GM12891 (cell line): ENCODE results near the gene ZNF440.
"Not testable (repeated sequence)": the region's sequence is repeated elsewhere in the genome, so short reads cannot be mapped to it uniquely, and the experiment has no call there.

Experiments
- PAX5 ChIP-seq: IDR thresholded peaks from 2 replicates; pipeline ENCODE4 v1.6.1; 2011; ENCODE audit warnings: low read length, moderate library complexity, mild to moderate bottlenecking; ENCODE audit not compliant: insufficient read depth, severe bottlenecking
- POLR2A ChIP-seq: IDR thresholded peaks from 2 replicates; pipeline ENCODE4 v1.6.1; 2011; ENCODE audit warnings: low read depth, low read length, control low read depth
- POLR2AphosphoS5 ChIP-seq: IDR thresholded peaks from 2 replicates; pipeline ENCODE4 v1.6.1; 2011; ENCODE audit warnings: low read depth, low read length, control low read depth
- POU2F2 ChIP-seq: IDR thresholded peaks from 2 replicates; pipeline ENCODE4 v1.6.1; 2011; ENCODE audit warnings: low read depth, mild to moderate bottlenecking, control low read depth, low read length, moderate library complexity
- SPI1 ChIP-seq: IDR thresholded peaks from 2 replicates; pipeline ENCODE4 v1.6.1; 2011; ENCODE audit warnings: low read depth, low read length, control low read depth
- TAF1 ChIP-seq: IDR thresholded peaks from 2 replicates; pipeline ENCODE4 v1.6.1; 2011; ENCODE audit warnings: low read depth, low read length, control low read depth

DNA sequence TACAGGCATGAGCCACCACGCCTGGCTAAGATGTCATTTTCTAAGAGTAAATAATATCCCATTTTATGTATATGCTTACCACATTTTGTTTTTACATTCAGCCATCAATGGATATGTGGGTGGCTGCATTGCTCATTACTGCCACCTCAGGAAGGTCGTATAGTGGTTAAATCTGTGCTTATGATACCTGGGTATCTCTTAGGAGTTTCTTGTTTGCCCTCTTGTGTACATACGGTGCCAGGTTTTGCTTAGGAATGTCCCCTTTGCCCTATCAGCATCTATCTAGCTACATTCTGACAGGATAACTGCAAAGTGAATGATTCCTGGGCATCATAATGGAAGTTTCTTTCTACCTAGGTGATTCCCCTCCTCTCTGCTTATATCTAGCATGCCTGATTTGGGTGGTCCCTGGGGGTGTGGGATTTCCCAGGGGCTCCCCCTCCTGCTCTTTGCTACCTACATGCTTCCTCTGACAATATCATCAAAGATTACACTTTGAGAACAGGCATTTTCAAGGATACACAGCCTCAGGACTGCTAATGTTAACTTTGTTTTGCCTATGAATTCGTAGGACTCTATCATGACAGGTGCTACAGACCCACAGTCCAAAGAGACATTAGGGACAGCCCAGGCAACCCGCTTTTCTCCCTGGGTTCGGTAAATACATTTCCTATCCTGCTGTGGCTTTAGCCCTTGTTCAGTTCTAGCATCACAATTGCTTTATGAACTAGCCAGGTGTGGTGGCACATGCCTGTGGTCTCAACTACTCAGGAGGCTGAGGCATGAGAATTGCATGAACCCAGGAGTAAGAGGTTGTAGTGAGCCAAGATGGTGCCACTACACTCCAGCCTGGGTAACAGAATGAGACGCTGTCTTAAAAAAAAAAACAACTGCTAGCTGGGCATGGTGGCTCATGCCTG is 15.1 kb downstream of the ZNF440 start:
- TF ChIP-seq POLR2A, TAF1, SPI1, POLR2AphosphoS5, PAX5, POU2F2: not testable (repeated sequence)
